Activated gamma-delta T cell (primary cell): ENCODE measurements around the gene FARS2.

Source experiments
- DNase-seq: peaks from one replicate; lab custom pipeline; 2025; lab: John Stamatoyannopoulos, UW
- total RNA-seq, 2 donors: gene quantifications; one replicate each; lab custom pipeline; 2026; lab: John Stamatoyannopoulos, UW

FARS2 gene
- total RNA-seq, result 18.0 to 18.5 reads per million in 2 donors

GRCh38 chr6:5260661-5261544 is at the start of gene FARS2, which contains the start of gene LYRM4:
Gene FARS2 (plus strand): TSS chr6:5261513.
Gene LYRM4 (minus strand): TSS chr6:5260950. CDS start chr6:5260733, 217 bp downstream.
- peak; percentile 79 for DNase-seq

GRCh38 chr6:5213836-5214235 is 47.5 kb upstream of the FARS2 start:
- no peak for DNase-seq

- no peak for DNase-seq
These were observed 46.7 kb upstream of the FARS2 start for GRCh38 chr6:5214570-5215052.

- DNase-seq, result no peak
These were observed 46.2 kb upstream of the FARS2 start for GRCh38 chr6:5215159-5215558.

GRCh38 chr6:5215799-5216198 is 45.5 kb upstream of the FARS2 start:
- no peak for DNase-seq

- DNase-seq, result no peak
These were observed 44.0 kb upstream of the FARS2 start for GRCh38 chr6:5217356-5217755.

- no peak for DNase-seq
These were observed 42.2 kb upstream of the FARS2 start for GRCh38 chr6:5219011-5219691.

GRCh38 chr6:5220443-5220842 is 40.9 kb upstream of the FARS2 start:
- DNase-seq, result no peak

GRCh38 chr6:5223309-5223708 is 38.0 kb upstream of the FARS2 start:
- no peak for DNase-seq

GRCh38 chr6:5229356-5229755 is 32.0 kb upstream of the FARS2 start:
- no peak for DNase-seq

GRCh38 chr6:5230081-5230480 is 31.2 kb upstream of the FARS2 start:
- DNase-seq, result no peak

- no peak for DNase-seq
These were observed 30.0 kb upstream of the FARS2 start for GRCh38 chr6:5231289-5231688.

GRCh38 chr6:5234874-5235273 is 26.4 kb upstream of the FARS2 start:
- DNase-seq, result no peak

GRCh38 chr6:5235830-5236229 is 25.5 kb upstream of the FARS2 start:
- no peak for DNase-seq

- DNase-seq, result no peak
These were observed 23.5 kb upstream of the FARS2 start for GRCh38 chr6:5237805-5238204.

- DNase-seq, result no peak
These were observed 23.0 kb upstream of the FARS2 start for GRCh38 chr6:5238336-5238735.

- DNase-seq, result no peak
These were observed 20.1 kb upstream of the FARS2 start for GRCh38 chr6:5241252-5241651.

GRCh38 chr6:5243069-5243468 is 18.2 kb upstream of the FARS2 start:
- DNase-seq, result no peak

GRCh38 chr6:5246141-5247097 is 14.9 kb upstream of the FARS2 start:
- no peak for DNase-seq

- DNase-seq, result no peak
These were observed 14.1 kb upstream of the FARS2 start for GRCh38 chr6:5247201-5247600.

GRCh38 chr6:5248302-5249098 is 12.8 kb upstream of the FARS2 start:
- DNase-seq, result no peak
